ENCODE results near the gene SLFN12L.
"Not testable (repeated sequence)": the region's sequence is repeated elsewhere in the genome, so short reads cannot be mapped to it uniquely, and the experiment has no call there.

The SLFN12L gene

DNA sequence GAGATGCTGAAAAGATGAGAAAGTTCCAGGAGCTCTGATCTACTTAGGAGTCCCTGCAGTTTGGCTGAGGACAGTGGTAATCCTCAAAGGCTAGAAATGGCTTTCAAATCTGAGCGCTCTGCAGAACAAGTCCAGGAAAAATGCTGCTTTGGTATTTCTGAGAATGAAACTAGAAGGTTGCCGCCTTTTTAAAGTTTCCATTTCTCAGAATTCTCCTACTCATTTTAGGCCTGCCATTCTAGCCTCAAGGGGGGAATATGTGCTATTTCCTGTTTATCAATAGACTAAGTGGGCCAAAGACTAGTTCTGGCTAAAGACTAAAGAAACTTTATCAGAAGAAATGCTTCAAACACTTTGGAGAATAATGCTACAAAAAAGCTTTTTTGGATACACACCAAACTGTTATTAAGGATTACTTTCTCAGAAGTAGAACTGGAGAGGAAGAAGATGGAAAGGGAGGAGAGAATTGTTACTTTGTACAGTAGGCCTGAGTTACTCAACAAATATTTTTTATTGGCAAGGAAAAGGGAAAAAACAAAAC, at the start of gene SLFN12L:
TSS of gene SLFN12L (minus strand) at position 78 of the 541 bp plus-strand sequence. CDS start 15,314 bp downstream, outside the sequence.
- Mint-ChIP-seq H3K27ac (peak within 1 kb of the TSS; percentile 100), H3K36me3 (peaks cover 4% of the 10 kb centered on the region), H3K4me3 (peak within 1 kb of the TSS; percentile 84), H3K27me3 (no peaks in the 10 kb centered on the region), H3K9me3 (no peaks in the 10 kb centered on the region), H3K4me1 (peaks cover 69% of the 10 kb centered on the region)

DNA sequence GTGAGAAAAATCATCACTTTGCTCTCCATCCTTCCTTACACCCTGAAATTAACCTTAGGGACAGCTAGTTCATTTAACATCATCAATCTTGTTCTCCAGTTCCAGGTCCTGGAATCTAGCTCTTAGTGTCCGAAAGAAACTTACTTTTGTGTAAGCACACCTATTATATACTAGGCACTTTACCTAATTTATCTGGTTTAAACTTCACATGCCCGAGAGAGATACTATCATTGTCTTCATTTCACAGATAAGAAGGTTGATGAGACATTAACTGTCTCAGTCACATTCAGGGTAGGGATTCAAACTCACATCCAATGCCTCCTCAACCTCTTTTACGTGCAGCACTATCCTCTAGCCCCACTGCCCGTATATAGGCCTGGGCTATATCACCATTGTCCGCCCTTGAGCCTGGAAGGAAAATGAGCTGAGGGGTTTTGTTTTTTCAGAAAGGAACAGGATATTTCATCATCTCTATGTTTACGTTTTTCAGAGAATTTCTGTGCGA, 49.1 kb upstream of the SLFN12L start:
- Mint-ChIP-seq H3K27me3 (no peaks in the 10 kb centered on the region), H3K36me3 (no peaks in the 10 kb centered on the region), H3K4me1 (peaks cover 40% of the 10 kb centered on the region), H3K27ac (peak overlapping the region; percentile 99), H3K9me3 (no peaks in the 10 kb centered on the region), H3K4me3 (peak overlapping the region; percentile 98)

DNA sequence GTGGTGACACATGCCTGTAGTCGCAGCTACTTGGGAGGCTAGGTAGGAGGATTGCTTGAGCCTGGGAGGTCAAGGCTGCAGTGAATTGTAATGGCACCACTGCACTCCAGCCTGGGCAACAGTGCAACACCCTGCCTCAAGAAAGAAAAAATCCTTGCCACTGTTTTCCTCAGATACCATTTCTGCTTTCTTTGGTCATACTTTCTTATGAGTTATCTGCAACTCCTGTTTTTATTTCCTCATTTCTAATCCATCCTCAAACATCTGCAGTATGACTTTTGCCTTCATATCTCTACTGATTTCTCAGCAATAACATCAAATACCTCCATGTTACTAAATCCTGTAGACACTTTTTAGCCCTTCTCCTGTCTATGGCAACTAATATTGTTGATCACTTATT, 46.6 kb upstream of the SLFN12L start:
- no peaks in the 10 kb centered on the region for H3K27me3 Mint-ChIP-seq
- no peaks in the 10 kb centered on the region for H3K9me3 Mint-ChIP-seq
- H3K4me3 Mint-ChIP-seq = no peak overlapping the region
- H3K36me3 Mint-ChIP-seq = no peaks in the 10 kb centered on the region
- peaks cover 30% of the 10 kb centered on the region for H3K4me1 Mint-ChIP-seq
- H3K27ac Mint-ChIP-seq = no peak overlapping the region

DNA sequence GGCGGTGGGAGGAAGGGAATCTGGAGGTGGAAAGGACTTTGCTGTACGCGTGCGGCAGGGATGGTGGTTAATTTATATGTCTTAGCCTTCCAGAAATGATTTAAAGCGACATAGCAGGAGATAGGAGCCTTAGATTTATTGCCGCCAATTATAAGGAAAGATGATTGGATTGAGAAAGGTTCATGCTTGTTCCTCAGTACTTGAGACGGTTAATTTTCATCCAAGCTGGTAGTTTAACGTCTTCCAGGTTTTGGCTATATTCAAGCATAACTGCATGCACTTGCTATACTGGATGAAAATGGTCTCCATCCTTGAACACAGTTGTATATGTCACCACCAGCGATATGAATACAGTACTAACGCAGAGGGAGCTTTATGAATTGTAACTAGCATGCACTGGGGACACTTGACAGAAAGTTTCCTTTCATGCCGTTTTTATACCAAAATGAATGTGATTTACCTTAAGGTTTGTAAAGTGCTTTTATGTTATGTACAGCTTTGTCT, 41.5 kb upstream of the SLFN12L start:
- H3K27ac Mint-ChIP-seq = peak overlapping the region; percentile 100
- H3K4me3 Mint-ChIP-seq = peak overlapping the region; percentile 100
- peaks cover 30% of the 10 kb centered on the region for H3K4me1 Mint-ChIP-seq
- no peaks in the 10 kb centered on the region for H3K27me3 Mint-ChIP-seq
- H3K36me3 Mint-ChIP-seq = peaks cover 8% of the 10 kb centered on the region
- no peaks in the 10 kb centered on the region for H3K9me3 Mint-ChIP-seq

- Mint-ChIP-seq H3K9me3 (no peaks in the 10 kb centered on the region), H3K4me3 (peak within 1 kb of the TSS; percentile 100), H3K4me1 (peaks cover 30% of the 10 kb centered on the region), H3K27ac (peak within 1 kb of the TSS; percentile 100), H3K36me3 (peaks cover 8% of the 10 kb centered on the region), H3K27me3 (no peaks in the 10 kb centered on the region)
Measured at GRCh38 chr17:35578197-35578928, 40.9 kb upstream of the SLFN12L start, which contains the start of gene PEX12. TSS of gene PEX12 (minus strand) at chr17:35578571. CDS start at chr17:35578021, 550 bp downstream.

DNA sequence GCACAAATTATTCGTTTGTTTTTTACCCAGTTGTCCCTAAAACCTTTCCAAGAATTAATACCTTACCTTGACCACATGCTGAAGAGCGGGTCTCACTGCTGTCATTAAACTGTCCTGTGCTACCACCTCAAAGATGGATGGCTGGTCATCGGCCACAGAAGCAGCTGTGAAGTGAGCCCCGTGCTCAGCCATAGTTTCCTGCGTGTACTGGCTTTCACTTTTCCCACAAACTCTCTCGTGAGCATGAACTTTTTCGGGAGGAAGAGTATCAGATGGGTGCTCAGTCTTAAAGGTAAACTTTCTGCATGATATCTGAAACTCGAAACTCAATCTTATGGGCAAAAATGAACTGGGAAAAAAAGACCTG, 40.3 kb upstream of the SLFN12L start:
- H3K27ac Mint-ChIP-seq = peak overlapping the region; percentile 100
- no peaks in the 10 kb centered on the region for H3K27me3 Mint-ChIP-seq
- H3K36me3 Mint-ChIP-seq = peaks cover 8% of the 10 kb centered on the region
- H3K4me3 Mint-ChIP-seq = peak overlapping the region; percentile 100
- H3K9me3 Mint-ChIP-seq = no peaks in the 10 kb centered on the region
- H3K4me1 Mint-ChIP-seq = peaks cover 30% of the 10 kb centered on the region

DNA sequence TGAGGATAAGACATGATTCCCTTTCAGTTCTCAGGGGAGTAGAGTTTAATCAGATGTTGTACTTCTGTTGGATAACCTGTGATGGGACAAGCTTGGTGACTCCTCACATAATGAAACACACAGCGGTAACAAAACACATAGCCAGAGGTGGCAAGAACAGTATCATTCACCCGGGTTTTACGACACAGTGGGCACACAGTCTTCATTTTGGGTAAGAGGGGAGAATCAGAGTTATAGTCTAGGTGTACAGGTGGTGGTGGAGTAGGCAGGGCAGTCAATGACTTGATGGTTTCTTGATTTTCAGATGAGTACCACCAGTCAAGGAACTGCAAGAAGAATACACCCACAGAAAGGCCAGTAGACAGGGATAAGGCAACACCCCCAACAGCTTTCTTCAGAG, 38.3 kb upstream of the SLFN12L start:
- H3K4me1 Mint-ChIP-seq = peaks cover 34% of the 10 kb centered on the region
- peaks cover 8% of the 10 kb centered on the region for H3K36me3 Mint-ChIP-seq
- no peaks in the 10 kb centered on the region for H3K9me3 Mint-ChIP-seq
- peak overlapping the region; percentile 67 for H3K27ac Mint-ChIP-seq
- H3K27me3 Mint-ChIP-seq = no peaks in the 10 kb centered on the region
- no peak overlapping the region for H3K4me3 Mint-ChIP-seq

DNA sequence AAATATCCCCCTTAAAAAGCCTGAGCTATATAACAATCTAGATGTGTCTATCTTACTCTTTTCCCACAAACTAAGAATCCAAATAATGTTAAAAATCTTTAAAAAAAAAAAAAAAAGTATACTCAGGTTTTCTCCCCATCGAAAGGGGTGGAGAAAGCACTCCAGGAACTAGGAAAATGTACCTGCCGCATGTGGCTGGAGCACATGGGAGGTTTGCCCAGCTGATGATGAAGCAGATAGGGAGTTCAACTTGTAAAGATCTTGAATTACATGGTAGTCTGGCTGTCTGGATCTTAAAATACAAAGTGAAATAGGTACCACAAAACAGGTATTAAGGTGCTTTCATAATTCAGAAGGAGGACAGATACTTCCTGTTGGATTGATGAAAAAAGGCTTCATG, 31.9 kb upstream of the SLFN12L start:
- Mint-ChIP-seq H3K27ac (no peak overlapping the region), H3K36me3 (peaks cover 3% of the 10 kb centered on the region), H3K9me3 (no peaks in the 10 kb centered on the region), H3K4me1 (peaks cover 37% of the 10 kb centered on the region), H3K27me3 (no peaks in the 10 kb centered on the region), H3K4me3 (peak overlapping the region; percentile 89)

DNA sequence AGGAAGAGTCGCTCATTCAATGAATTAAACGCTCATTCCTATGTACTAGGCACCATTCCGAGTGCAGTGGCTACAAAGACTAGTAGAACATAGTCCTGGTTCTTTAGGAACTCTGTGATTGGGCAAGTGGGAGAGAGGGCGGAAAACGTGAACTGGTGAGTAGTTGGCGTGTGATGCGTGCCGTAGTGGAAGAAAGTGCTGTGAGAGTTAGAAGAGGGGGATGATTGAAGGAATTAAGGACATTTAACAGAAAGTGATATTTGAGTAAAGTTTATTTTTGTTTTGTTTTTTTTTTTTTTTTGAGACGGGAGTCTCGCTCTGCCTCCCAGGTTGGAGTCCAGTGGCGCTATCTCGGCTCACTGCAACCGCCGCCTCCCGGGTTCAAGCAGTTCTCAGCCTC, 31.1 kb upstream of the SLFN12L start:
- H3K9me3 Mint-ChIP-seq = no peaks in the 10 kb centered on the region
- peaks cover 3% of the 10 kb centered on the region for H3K36me3 Mint-ChIP-seq
- H3K4me3 Mint-ChIP-seq = peak overlapping the region; percentile 89
- peak overlapping the region; percentile 43 for H3K27ac Mint-ChIP-seq
- H3K4me1 Mint-ChIP-seq = peaks cover 37% of the 10 kb centered on the region
- H3K27me3 Mint-ChIP-seq = peaks cover 4% of the 10 kb centered on the region

DNA sequence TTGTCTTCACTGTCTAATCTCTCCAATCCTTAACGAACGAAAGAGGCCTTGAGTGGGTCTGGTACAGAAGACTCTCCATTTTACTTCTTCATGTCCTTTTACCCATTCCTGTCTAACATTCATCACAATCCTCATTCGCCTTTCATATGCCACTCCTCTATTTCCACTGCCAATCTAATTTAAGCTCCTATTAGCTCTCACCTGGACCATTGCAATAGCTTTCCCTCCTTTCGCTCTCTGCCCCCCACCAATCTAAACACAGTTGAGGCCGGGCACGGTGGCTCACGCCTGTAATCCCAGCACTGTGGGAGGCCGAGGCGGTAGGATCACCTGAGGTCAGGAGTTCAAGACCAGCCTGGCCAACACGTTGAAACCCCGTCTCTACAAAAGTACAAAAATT, 29.5 kb upstream of the SLFN12L start:
- Mint-ChIP-seq H3K36me3 (peaks cover 3% of the 10 kb centered on the region), H3K4me1 (peaks cover 37% of the 10 kb centered on the region), H3K4me3 (peak overlapping the region; percentile 89), H3K27ac (peak overlapping the region; percentile 84), H3K9me3 (no peaks in the 10 kb centered on the region), H3K27me3 (peaks cover 4% of the 10 kb centered on the region)

DNA sequence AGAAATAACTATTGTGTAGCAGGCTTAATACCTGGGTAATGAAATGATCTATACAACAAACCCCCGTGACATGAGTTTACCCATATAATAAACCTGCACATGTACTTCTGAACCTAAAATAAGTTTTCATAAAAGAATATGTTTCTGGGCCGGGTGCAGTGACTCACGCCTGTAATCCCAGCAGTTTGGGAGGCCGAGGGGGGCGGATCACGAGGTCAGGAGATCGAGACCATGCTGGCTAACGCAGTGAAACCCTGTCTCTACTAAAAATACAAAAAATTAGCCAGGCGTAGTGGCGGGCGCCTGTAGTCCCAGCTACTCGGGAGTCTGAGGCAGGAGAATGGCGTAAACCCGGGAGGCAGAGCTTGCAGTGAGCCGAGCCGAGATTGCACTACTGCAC, 25.7 kb upstream of the SLFN12L start:
- not testable (repeated sequence) for H3K27ac Mint-ChIP-seq, H3K4me3 Mint-ChIP-seq, H3K27me3 Mint-ChIP-seq, H3K9me3 Mint-ChIP-seq, H3K36me3 Mint-ChIP-seq
- H3K4me1 Mint-ChIP-seq = peaks cover 11% of the 10 kb centered on the region

- no peaks in the 10 kb centered on the region for H3K36me3 Mint-ChIP-seq
- peaks cover 4% of the 10 kb centered on the region for H3K27me3 Mint-ChIP-seq
- no peaks in the 10 kb centered on the region for H3K4me1 Mint-ChIP-seq
- H3K27ac Mint-ChIP-seq = peak within 1 kb of the TSS; percentile 30
- H3K9me3 Mint-ChIP-seq = no peaks in the 10 kb centered on the region
- no peak within 1 kb of the TSS for H3K4me3 Mint-ChIP-seq
Measured at GRCh38 chr17:35560703-35561102, 23.2 kb upstream of the SLFN12L start, which contains the start of gene SLFN14. TSS of gene SLFN14 (minus strand) at chr17:35560819. CDS start at chr17:35558062, 2,757 bp downstream.

GRCh38 chr17:35559495-35560210, 22.2 kb upstream of the SLFN12L start:
- Mint-ChIP-seq H3K27ac (no peak overlapping the region), H3K27me3 (peaks cover 4% of the 10 kb centered on the region), H3K4me3 (no peak overlapping the region), H3K9me3 (no peaks in the 10 kb centered on the region), H3K4me1 (no peaks in the 10 kb centered on the region), H3K36me3 (no peaks in the 10 kb centered on the region)

DNA sequence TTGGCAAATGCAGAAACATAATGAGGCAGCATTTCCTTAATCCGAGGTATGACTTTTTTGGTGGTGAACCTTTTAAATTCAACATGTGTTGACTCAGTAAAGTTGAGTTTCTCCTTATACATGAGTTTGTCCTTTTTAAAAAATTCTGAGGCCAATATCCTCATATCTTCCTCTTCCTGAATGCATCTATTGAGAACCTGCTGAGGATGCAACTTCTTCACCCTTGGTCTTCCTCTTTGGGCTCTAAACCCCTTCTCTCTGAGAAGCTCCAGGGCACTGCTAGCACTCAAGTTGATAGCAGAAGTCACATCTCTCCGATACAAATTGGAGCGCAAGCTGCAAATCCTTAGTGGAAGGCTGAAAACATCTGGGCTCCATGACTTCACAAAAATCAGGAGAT, 19.9 kb upstream of the SLFN12L start:
- Mint-ChIP-seq H3K9me3 (no peaks in the 10 kb centered on the region), H3K27ac (no peak overlapping the region), H3K4me1 (no peaks in the 10 kb centered on the region), H3K27me3 (no peaks in the 10 kb centered on the region), H3K4me3 (no peak overlapping the region), H3K36me3 (no peaks in the 10 kb centered on the region)

GRCh38 chr17:35555691-35556090, 18.2 kb upstream of the SLFN12L start:
- no peaks in the 10 kb centered on the region for H3K4me1 Mint-ChIP-seq
- H3K27me3 Mint-ChIP-seq = no peaks in the 10 kb centered on the region
- no peak overlapping the region for H3K27ac Mint-ChIP-seq
- H3K9me3 Mint-ChIP-seq = no peaks in the 10 kb centered on the region
- H3K36me3 Mint-ChIP-seq = no peaks in the 10 kb centered on the region
- H3K4me3 Mint-ChIP-seq = no peak overlapping the region

GRCh38 chr17:35554668-35555067, 17.2 kb upstream of the SLFN12L start:
- no peak overlapping the region for H3K27ac Mint-ChIP-seq
- H3K36me3 Mint-ChIP-seq = no peaks in the 10 kb centered on the region
- no peaks in the 10 kb centered on the region for H3K4me1 Mint-ChIP-seq
- H3K27me3 Mint-ChIP-seq = no peaks in the 10 kb centered on the region
- H3K9me3 Mint-ChIP-seq = no peaks in the 10 kb centered on the region
- no peak overlapping the region for H3K4me3 Mint-ChIP-seq
